ENCODE data around the gene ARSG. TPM values are rescaled to one million over a fixed set of nuclear protein-coding genes. Genes with fewer than 3 reads are reported as not detected.

ARSG gene
- polyA plus RNA-seq, 3 donors from 2014 or later: 15.0 to 18.7 (median 15.3) TPM

- Mint-ChIP-seq H3K36me3 (peaks cover 0 to 8% (median 7%) of the 10 kb centered on the region in 3 donors), H3K4me1 (peaks cover 79 to 86% of the 10 kb centered on the region in 2 donors), H3K27ac (peak within 1 kb of the TSS; percentile 93 to 99 (median 98)), H3K4me3 (peak within 1 kb of the TSS; percentile 89 to 96 (median 93)), H3K27me3 (ENCODE audit: low read depth in 3 of 3) (peaks cover 6 to 20% (median 9%) of the 10 kb centered on the region in 3 donors), H3K9me3 (no peaks in the 10 kb centered on the region)
- no peak for DNase-seq
Measured at GRCh38 chr17:68457168-68457538, 165.9 kb downstream of the ARSG start, which contains the start of gene WIPI1. WIPI1 (minus strand) TSS chr17:68457496; CDS start chr17:68457421, 75 bp downstream.

- peak; percentile 99 to 100 (median 99) for DNase-seq
Measured at GRCh38 chr17:68457539-68458259, 166.4 kb downstream of the ARSG start.

DNA sequence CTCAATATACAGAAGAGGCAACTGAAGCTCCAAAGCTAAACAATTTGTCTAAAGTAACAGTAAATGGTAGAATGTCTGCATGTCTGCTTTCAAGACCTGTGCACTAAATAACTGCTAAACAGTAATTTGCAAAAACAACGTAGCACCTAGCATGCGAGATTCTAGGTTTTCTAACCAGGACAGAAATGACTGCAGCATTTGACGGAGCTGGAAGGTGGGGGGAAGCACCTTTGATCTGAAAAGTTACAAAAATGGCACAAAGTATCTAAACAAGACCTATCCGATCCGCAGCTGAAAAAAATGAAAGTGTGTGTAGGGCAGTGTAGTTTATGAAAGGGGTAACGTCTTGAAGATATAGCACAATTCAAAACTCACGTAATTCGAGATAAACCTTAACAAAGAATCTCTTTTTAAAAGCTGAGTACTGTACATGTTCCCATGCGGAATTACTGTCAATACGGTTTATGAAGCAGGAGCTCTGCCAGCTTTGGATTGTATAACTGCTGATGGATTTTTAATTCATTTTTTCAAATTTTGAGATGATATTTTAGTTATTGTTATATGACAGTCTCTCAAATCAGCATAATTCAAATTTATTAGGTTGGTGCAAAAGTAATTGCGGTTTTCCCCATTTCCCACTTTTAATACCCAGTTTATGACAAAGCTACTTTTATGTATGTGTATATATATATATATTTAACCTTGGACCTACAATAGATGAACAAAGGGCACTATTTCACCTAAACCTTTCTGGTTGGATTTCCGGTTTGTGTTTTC, 167.2 kb downstream of the ARSG start:
- Mint-ChIP-seq H3K27me3 (ENCODE audit: low read depth in 3 of 3) (peaks cover 6 to 20% (median 9%) of the 10 kb centered on the region in 3 donors), H3K4me1 (peaks cover 86 to 92% of the 10 kb centered on the region in 2 donors), H3K4me3 (peak overlapping the region; percentile 88 to 96 (median 89)), H3K9me3 (no peaks in the 10 kb centered on the region), H3K36me3 (peaks cover 0 to 8% (median 4%) of the 10 kb centered on the region in 3 donors), H3K27ac (peak overlapping the region; percentile 93 to 99 (median 98))
- no peak for DNase-seq

More at GRCh38 chr17:68457539-68458259, 166.4 kb downstream of the ARSG start:
- Mint-ChIP-seq H3K4me3 (peak overlapping the region; percentile 88 to 96 (median 89)), H3K27ac (peak overlapping the region; percentile 93 to 99 (median 98)), H3K9me3 (no peaks in the 10 kb centered on the region), H3K36me3 (peaks cover 0 to 8% (median 7%) of the 10 kb centered on the region in 3 donors), H3K4me1 (peaks cover 84 to 91% of the 10 kb centered on the region in 2 donors), H3K27me3 (ENCODE audit: low read depth in 3 of 3) (peaks cover 6 to 20% (median 9%) of the 10 kb centered on the region in 3 donors)

GRCh38 chr17:68459037-68459639, 167.8 kb downstream of the ARSG start:
- peak in 1 of 3 donors; percentile 33 for DNase-seq
- Mint-ChIP-seq H3K9me3 (no peaks in the 10 kb centered on the region), H3K36me3 (peaks cover 0 to 3% (median 0%) of the 10 kb centered on the region in 3 donors), H3K27ac (peak overlapping the region; percentile 91 to 99 (median 96)), H3K4me1 (peaks cover 80 to 87% of the 10 kb centered on the region in 2 donors), H3K4me3 (peak overlapping the region; percentile 25 to 96 (median 72)), H3K27me3 (ENCODE audit: low read depth in 3 of 3) (peaks cover 6 to 20% (median 9%) of the 10 kb centered on the region in 3 donors)

- no peaks in the 10 kb centered on the region for H3K36me3 Mint-ChIP-seq
- H3K27ac Mint-ChIP-seq: peak overlapping the region; percentile 92 to 99 (median 96)
- H3K4me1 Mint-ChIP-seq: peaks cover 70 to 77% of the 10 kb centered on the region in 2 donors
- H3K4me3 Mint-ChIP-seq: peak overlapping the region; percentile 70 to 96 (median 78)
- H3K27me3 Mint-ChIP-seq (ENCODE audit: low read depth in 3 of 3): peaks cover 6 to 20% (median 9%) of the 10 kb centered on the region in 3 donors
- no peaks in the 10 kb centered on the region for H3K9me3 Mint-ChIP-seq
- DNase-seq: peak in 2 of 3 donors; percentile 13 to 24
Measured at GRCh38 chr17:68460146-68460545, 168.9 kb downstream of the ARSG start.

DNA sequence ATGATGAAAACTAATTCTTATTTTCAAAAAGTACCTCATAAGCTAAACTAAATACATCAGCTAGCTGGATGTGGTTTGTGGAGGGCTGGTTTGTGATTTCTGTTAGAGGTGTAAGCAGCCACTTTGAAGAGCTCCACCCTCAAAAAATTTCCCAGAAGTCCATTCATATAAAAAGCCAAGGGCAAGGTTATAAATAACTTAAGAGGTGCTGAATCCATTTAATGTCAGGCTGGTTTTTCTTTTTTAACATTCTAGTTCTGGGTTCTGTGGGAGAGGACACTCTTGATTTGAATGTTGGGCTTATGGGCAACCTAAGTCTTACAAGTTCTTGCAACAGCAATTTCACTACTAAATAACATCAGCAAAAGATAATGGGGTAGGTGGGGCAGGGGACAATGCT, 169.4 kb downstream of the ARSG start:
- H3K27ac Mint-ChIP-seq: peak overlapping the region; percentile 92 to 99 (median 96)
- H3K27me3 Mint-ChIP-seq (ENCODE audit: low read depth in 3 of 3): peaks cover 6 to 20% (median 9%) of the 10 kb centered on the region in 3 donors
- no peaks in the 10 kb centered on the region for H3K36me3 Mint-ChIP-seq
- peak overlapping the region; percentile 70 to 96 (median 78) for H3K4me3 Mint-ChIP-seq
- no peaks in the 10 kb centered on the region for H3K9me3 Mint-ChIP-seq
- peaks cover 66 to 71% of the 10 kb centered on the region in 2 donors for H3K4me1 Mint-ChIP-seq
- DNase-seq: peak; percentile 72 to 75 (median 73)

DNA sequence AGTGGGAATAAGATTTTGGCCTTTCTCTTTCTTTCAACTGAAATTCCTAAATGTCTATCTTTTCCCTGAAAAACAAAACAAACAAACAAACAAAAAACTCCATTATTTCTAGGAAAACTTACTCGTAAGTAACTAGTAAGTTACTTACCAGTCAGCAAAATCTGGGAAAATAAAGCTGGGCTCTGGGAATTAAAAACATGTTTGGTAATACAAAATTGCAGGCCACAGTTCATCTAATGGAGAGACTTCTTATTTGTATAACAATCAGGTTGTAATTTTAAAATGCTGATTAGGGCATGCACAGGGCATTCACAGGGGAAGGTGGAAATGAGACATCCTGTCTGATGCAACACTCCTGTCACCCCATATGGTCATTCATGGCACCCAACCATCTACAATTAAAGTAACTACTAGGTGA, 169.8 kb downstream of the ARSG start:
- H3K27me3 Mint-ChIP-seq (ENCODE audit: low read depth in 3 of 3): peaks cover 6 to 18% (median 9%) of the 10 kb centered on the region in 3 donors
- peak in 1 of 3 donors; percentile 28 for DNase-seq
- H3K36me3 Mint-ChIP-seq: no peaks in the 10 kb centered on the region
- H3K4me1 Mint-ChIP-seq: peaks cover 64 to 67% of the 10 kb centered on the region in 2 donors
- peak overlapping the region; percentile 70 to 96 (median 78) for H3K4me3 Mint-ChIP-seq
- H3K9me3 Mint-ChIP-seq: no peaks in the 10 kb centered on the region
- H3K27ac Mint-ChIP-seq: peak overlapping the region; percentile 92 to 99 (median 96)

DNA sequence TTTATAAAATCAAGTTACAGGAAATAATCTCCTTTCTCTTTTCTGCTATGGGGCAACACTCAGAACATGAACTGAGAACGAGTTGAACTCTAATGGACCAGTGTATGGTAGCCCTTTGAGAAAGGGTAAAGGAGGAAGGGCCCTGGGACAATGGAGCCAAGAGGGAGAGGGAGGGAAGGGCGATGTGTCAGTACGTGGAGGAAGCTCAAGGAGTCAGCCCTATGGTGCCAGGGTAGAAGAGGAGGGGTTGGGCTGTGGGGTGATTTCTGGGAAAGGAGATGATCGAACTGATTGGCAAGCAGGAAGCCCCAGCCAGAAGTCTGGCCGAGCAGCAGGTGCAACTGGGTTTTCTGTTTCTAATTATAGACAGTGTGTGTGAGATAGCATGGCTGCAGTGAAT, 170.3 kb downstream of the ARSG start:
- Mint-ChIP-seq H3K36me3 (no peaks in the 10 kb centered on the region), H3K4me3 (peak overlapping the region; percentile 70 to 96 (median 78)), H3K27me3 (ENCODE audit: low read depth in 3 of 3) (peaks cover 5 to 16% (median 9%) of the 10 kb centered on the region in 3 donors), H3K27ac (peak overlapping the region; percentile 92 to 99 (median 96)), H3K9me3 (no peaks in the 10 kb centered on the region), H3K4me1 (peaks cover 60 to 62% of the 10 kb centered on the region in 2 donors)
- DNase-seq: no peak

DNA sequence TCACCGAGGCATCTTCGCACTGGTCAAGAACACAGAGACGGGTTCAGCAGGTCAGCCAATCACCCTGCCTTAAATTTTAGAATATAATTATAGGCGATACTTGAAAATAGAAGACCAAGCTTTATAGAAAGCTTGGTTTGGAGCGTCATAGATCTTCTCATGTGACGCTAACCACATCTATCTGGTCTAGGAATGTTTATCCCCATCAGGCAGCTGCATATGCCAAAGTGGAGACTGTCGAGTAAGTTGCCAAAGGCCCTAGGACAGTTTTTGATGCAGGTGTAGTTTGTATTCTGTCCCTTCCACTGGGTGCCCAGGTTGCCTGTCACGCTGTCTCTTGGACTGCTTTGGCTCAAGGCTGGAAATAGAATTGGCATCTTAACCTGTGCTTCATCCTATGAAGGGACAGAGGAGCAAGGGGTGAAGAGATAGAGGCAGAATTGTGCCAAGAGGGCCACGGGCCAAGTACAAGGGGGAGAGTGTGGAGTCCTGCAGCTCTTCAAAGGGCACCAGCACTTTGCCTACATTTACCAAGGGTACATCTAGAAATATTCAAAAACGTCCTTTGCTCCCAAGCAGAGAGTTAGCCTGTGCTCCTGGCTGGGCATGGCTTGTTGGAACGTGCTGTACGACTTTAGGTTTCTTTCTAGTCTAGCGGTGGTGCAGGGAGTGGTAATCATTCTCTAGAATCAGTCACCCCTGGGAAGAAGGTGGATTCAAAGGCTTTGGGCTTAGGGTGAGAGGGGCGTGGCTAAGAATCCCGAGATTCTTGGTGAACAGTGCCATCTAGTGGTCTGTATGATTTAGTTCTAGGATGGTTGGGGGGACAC, 171.3 kb downstream of the ARSG start:
- Mint-ChIP-seq H3K27ac (peak overlapping the region; percentile 48 to 99 (median 91)), H3K4me1 (peaks cover 55 to 57% of the 10 kb centered on the region in 2 donors), H3K27me3 (ENCODE audit: low read depth in 3 of 3) (peaks cover 6 to 12% (median 8%) of the 10 kb centered on the region in 3 donors), H3K36me3 (no peaks in the 10 kb centered on the region), H3K4me3 (peak overlapping the region; percentile 6 to 63 (median 46)), H3K9me3 (no peaks in the 10 kb centered on the region)
- peak; percentile 77 to 80 (median 79) for DNase-seq

DNA sequence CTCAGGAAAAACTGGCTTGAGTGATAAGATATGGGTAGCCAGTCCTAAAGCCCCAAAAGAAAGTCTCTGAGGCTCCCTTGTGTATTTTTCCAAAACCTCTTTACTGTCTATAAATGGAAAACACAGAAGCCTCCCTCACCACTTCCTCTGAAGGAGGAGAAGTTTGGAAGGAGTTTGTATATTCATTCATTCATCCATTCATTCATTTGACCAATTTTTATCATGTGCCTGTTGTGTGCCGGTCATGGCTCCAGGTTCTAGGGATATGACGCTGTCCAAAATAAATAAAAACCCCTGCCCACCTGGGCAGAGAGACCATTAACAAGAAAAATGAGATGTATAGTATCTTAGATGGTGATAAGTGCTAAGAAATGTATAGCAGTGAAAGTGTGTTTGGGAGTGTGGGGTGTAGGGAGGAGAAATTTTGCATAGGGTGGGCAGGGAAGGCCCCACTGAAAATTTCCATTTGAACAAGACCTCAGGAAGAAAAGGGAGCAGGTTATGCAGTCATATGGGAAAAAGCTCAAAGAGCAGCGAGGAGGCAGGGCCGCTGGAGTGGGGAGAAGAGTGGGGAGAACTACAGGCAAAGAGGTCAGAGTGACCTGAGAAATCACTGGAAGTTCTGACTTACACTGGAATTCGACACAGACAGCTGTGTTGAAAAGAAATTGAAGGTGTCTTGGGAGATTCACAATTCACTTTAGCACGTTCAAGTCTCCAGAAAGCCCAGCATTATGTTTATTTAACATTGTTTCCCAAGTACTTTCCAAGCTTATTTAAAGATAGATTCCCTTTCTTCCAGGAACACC, 172.1 kb downstream of the ARSG start:
- H3K36me3 Mint-ChIP-seq: no peaks in the 10 kb centered on the region
- H3K27ac Mint-ChIP-seq: peak overlapping the region in 5 of 6 donors; percentile 73 to 95 (median 80)
- peak overlapping the region in 2 of 5 donors; percentile 46 to 55 for H3K4me3 Mint-ChIP-seq
- peaks cover 47 to 49% of the 10 kb centered on the region in 2 donors for H3K4me1 Mint-ChIP-seq
- H3K9me3 Mint-ChIP-seq: no peaks in the 10 kb centered on the region
- H3K27me3 Mint-ChIP-seq (ENCODE audit: low read depth in 3 of 3): peaks cover 6 to 9% (median 7%) of the 10 kb centered on the region in 3 donors
- DNase-seq: no peak

GRCh38 chr17:68468334-68468733, 177.0 kb downstream of the ARSG start:
- H3K4me1 Mint-ChIP-seq: peaks cover 0 to 2% of the 10 kb centered on the region in 2 donors
- H3K4me3 Mint-ChIP-seq: no peak overlapping the region
- H3K9me3 Mint-ChIP-seq: no peaks in the 10 kb centered on the region
- H3K27ac Mint-ChIP-seq: no peak overlapping the region
- no peaks in the 10 kb centered on the region for H3K36me3 Mint-ChIP-seq
- peaks cover 0 to 6% (median 3%) of the 10 kb centered on the region in 3 donors for H3K27me3 Mint-ChIP-seq (ENCODE audit: low read depth in 3 of 3)
- DNase-seq: no peak

DNA sequence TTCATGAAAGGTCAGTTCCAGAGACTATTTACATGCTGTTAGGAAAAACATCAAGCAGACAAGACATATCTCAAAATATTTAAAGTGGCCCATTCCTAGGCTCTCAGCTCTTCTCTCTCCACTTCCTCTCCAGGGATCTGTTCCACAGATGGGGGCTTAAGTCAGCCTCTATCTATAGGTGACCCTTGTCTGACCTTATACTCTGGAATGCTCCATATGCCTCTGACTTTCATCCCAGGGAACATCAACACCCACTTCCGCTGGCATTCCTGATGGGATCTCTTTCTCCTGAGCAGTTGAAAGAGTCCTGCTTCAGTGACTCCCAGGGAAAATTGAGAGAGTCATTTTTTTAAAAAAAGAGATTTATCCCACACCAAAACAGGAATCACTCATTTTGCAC, 177.5 kb downstream of the ARSG start:
- no peaks in the 10 kb centered on the region for H3K9me3 Mint-ChIP-seq
- no peak overlapping the region for H3K27ac Mint-ChIP-seq
- no peak for DNase-seq
- H3K4me1 Mint-ChIP-seq: peaks cover 0 to 2% of the 10 kb centered on the region in 2 donors
- H3K4me3 Mint-ChIP-seq: no peak overlapping the region
- peaks cover 0 to 6% (median 3%) of the 10 kb centered on the region in 3 donors for H3K27me3 Mint-ChIP-seq (ENCODE audit: low read depth in 3 of 3)
- no peaks in the 10 kb centered on the region for H3K36me3 Mint-ChIP-seq

Data from immature natural killer cell (primary cell).